CD4-positive, alpha-beta T cell treated with Interleukin-21 for 1 hour (primary cell): Measurements from ENCODE around the gene GMFB.

Source experiments
- DNase-seq: peaks from one replicate; pipeline ENCODE4 v3.0.0-alpha.2; 2020

GMFB gene

DNA sequence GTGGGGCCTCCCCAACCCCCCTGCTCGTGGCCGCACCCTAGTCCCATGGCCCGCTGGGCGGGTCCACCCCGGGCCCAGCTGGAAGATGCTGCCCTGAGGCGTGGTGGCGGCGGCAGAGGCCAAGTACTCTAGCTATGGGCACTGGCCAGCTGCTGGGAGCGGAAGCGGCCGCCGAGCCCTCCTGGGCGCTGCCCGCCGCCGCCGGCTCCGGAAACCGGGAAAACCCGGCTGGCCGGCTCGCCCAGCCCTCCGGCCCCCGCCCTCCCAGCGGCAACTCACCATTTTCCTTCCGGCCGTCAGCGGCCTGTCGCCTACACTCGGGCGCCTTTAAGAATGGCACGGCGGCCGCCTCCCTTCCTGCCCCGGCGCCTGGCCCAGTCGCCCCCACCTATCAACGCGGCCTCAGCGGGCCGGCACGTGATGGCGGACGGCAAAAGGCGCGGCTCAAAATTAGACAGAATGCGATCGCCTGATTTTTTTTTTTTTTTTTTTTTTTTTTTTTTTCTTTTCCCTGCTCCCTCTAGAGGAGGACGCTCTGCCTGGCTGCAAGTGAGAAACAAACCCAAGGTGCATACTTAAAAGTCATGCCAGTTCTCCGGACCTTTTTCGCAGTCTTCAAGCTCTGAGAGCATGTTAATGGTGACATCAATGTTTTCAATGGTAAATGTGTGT, at the start of gene GMFB:
TSS of gene GMFB (minus strand) at position 335 of the 672 bp plus-strand sequence. CDS start at position 282, 53 bp downstream.
- peak; percentile 94 for DNase-seq

DNA sequence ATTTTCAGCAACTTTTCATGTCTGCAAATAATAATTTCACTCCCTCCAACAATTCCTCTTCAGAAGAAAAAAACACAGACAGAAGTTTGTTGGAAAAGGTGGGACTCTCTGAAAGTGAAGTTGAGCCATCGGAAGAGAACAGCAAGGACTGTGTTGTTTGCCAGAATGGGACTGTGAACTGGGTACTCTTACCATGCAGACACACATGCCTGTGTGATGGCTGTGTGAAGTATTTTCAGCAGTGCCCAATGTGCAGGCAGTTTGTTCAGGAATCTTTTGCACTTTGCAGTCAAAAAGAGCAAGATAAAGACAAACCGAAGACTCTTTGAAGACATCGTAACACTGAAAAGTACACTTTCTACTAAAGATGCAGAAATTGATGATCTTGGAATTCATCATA, 49.3 kb upstream of the GMFB start:
- no peak for DNase-seq

DNA sequence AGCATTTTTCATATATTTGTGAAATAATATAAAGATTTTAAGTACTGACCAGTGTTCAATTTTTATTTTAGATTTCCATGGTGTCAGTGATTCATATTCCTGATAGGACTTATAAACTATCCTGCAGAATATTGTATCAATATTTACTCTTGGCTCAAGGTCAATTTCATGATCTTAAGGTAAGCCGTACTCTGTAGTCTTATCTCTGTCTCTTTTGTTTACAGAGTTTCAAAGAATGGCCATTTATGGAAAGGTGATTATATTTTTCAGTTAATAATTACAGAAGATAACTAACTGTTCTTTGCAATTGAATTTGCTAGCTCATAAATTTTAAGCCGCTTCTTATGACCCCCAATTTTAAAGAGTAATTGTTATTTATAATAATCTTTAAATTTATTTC, 48.9 kb upstream of the GMFB start:
- DNase-seq: no peak

DNA sequence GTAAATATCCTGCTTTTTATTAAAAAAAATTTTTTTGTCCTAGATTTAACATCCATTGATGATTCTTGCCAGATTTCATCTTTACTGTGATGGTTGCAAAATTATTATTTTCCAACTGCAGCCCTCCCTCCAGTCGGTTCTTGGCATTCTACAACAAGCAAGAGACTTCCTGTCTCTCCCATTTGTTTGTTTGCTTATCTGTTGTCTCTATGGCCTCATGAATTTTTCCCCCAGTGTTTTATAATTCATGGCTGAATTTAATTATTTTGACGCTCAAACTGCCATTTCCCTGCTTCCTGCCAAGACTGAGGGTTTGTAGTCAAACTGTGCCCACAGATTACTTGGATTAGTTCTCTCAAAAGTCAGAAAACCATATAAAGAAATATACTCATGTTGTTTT, 46.9 kb upstream of the GMFB start:
- no peak for DNase-seq

DNA sequence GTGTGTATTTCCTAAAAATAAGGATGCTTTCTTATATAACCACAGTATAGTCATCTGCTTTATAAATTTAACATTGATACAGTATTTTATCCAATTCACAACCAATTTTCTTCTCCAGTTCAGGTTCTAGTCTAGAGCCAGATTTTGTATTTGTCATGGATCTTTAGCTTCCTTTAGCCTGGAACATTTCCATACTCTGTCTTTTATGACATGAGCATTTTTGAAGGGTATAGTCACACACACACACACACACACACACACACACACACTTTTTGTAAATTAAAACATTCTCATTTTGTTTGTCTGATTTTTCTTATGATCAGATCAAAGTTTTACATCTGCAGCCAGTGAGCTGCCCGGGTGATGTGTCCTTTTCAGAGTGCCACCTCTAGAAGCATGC, 46.3 kb upstream of the GMFB start:
- no peak for DNase-seq

DNA sequence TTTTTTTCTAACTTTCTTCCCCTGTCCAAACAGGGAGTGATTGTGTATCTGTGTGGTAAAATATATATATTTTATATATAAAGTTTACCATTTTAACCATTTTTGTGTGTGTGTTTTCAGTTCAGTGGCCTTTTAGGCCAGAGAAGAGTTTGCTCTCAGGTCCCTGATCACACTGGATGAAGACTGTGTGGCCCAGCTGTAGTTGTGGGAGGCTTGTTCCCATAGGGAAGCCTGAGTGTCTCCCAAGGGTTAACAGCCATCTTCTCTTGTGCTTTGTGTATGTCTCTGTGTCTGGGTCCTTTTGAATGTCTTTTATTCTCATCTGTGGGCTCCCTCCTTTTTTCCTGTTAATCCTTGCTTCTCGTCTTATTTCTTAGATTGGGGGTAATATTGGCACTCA, 44.3 kb upstream of the GMFB start:
- no peak for DNase-seq

DNA sequence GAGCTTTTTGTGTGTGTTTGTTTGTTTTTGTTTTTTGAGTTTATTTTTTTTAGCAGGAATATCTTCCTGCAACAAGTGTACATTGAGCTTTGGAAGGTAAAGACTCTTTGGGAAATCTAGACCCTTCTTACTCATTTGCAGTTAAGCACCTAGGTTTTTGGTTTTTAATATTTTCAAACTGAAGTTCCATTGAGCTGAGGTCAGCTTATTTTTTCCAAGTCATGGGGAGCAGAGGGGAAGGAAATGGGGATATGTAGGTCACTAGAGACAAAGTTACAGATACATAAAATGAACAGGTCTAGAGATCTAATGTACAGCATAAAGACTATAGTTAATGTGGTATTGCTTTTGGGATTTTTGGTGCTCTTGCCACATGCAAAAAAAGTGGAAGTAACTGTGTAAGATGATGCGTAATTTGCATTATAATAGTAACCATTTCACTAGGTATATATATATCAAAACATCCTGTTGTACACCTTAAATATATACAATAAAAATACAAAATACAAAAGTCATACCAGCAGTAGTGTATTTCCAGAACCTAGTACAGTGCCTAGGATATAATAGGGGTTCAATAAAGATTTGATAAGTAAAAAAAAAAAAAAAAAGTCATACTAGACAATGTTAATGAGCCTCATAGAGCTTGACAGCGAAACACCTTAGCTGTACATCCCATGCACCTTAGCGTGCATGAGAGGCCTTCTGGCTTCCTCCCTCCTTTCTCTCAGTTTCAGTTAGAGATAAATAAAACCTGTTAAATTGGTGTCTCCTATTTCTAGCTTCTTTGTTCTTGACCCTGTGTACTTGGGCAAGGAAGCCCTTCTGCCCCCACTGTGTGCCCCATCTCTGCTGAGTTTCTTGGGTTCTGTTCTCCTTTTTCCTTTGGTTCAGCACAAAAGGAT, 43.6 kb upstream of the GMFB start:
- no peak for DNase-seq

DNA sequence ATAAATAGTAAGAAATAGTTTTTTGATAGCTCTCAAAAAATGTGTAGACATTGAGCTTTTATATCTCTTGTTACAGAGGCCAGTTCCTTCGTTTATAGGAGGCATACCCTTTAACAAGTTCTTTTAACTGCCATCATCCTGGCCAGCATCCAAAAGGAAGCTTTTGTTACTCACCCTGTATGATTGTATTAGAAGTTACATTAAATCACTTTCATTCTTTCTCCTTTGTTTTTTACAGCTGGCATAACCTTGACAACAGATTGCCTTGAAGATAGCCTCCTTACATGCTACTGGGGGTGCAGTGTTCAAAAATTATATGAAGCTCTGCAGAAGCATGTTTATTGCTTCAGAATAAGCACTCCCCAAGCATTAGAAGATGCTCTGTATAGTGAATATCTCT, 41.0 kb upstream of the GMFB start:
- DNase-seq: no peak

DNA sequence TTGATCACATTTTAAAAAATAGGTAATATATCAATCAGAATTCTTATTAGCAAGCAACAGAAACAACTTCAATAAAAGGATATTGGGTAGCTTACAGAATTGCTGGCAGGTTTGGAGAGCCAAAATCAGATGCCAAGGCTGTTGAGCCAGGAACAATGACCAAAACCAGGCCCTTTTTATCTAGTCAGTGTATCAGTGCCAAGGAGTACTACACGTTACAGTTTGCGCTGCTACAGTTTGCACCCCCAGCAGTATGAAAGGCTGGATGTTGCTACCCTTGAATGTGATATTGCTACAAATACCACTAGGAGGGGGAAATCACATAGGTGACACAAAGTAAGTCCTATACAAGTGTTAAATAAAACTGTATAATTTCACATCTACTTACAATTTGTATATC, 40.2 kb upstream of the GMFB start:
- no peak for DNase-seq

DNA sequence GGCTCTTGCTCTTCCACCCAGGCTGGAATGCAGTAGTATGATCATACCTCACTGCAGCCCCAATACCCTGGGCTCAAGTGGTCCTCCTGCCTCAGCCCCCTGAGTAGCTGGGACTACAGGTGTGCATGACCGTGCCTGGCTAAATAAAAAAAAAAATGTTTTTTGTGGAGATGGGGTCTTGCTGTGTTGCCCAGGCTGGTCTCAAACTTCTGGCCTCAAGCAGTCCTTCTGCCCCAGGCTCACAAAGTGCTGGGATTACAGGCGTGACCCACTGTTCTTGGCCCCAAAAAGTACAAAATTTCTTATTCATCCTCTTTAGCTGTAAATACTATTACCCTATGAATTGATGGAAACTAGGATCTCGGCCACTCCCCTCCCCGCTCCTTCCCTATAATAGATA, 35.6 kb upstream of the GMFB start:
- DNase-seq: no peak

DNA sequence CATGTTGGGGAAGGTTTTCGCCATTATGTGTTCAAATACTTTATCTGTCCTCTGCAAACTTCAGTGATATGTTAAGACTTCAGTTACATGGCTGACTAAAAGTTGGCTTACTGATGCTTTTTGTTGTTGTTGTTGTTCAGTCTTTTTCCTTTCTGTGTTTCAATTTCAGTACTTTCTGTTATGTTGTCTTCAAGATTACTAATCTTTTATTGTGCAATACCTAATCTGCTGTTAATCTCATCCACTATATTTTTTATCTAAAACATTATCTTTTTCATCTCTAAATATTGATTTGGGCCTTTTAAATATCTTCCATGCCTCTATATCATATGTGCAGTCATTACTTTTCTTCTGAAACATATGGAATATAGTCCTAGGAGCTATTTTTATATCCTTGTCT, 27.9 kb upstream of the GMFB start:
- DNase-seq: no peak

DNA sequence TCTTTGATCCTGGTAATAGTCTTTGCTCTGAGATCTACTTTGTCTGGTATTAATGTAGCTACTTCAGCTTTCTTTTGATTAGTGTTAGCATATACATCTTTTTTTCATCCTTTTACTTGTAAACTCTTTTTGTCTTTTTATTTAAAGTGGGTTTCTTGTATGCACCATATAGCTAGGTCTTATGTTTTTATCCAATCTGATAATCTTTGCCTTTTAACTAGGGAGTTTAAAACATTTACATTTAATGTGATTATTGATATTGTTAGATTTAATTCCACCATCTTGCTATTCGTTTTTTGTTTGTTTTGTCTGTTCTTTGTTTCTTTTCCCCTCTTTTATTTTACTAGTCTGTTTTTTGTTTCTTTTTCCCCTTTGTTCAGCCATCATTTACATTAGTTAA, 26.9 kb upstream of the GMFB start:
- no peak for DNase-seq

DNA sequence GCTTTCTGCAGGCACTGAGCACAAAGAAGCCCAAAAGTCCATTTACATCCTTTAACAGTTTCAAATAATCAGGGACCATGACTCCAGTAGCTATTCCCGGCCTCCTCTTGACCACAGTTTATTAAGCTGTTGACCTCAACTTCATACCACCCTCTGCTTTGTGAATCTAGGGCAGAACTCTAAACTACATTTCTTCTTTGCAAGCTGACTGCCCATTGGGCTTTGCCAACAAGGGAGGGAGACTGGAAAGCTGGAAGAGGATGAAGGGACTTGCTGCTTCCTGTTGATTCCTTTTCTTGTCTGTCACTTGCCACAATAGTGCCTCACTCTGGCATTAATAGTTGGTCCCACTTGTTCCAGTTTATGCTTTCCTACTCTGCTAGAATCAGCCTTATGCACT, 23.6 kb upstream of the GMFB start:
- DNase-seq: no peak

DNA sequence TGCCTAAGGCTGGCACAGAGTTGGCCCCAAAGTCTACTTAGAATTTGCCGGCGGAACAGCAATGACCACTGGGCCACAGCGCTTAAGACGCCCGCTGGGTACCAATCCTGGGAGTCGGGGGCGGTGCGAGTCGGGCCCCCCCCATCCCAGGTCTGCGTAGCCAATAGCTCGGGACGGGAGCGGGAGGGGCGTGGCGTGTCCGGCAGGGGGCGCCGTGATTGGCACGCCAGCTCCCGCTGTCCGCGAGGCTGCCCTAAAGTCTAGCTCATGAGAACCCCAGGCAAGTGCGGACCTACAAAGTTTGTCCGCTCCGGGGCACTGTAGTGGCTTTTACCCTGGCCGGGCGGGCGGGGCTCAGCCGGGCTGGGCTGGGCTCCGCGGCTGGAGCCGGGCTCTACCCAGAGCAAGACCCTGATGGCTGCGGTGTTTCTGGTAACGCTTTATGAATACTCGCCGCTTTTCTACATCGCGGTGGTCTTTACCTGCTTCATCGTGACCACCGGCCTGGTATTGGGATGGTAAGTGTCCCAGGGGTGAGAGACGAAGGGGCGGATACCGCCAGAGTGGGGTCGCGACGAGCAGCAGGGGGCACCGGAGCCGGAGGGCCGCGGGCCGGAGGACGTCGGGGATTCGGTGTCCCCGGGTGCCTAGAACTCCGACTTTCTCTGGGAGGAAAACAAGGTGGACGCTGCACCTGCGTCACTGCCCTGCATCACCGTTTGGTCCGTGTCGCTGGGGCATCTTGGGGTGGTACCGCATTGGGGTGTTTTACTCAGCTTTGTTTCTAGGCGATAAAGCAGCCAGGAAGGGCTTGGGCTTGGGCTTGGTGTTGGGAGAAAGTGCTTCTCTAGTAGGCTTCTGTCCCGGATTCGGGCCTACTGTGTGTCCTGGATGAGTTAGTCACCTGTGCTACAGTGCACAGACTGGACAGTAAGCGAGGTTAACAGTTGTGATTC, 21.0 kb upstream of the GMFB start, which contains the start of gene CGRRF1:
TSS of gene CGRRF1 (plus strand) at position 361 of the 956 bp plus-strand sequence. CDS start at position 415, 54 bp downstream.
- DNase-seq: peak; percentile 96

DNA sequence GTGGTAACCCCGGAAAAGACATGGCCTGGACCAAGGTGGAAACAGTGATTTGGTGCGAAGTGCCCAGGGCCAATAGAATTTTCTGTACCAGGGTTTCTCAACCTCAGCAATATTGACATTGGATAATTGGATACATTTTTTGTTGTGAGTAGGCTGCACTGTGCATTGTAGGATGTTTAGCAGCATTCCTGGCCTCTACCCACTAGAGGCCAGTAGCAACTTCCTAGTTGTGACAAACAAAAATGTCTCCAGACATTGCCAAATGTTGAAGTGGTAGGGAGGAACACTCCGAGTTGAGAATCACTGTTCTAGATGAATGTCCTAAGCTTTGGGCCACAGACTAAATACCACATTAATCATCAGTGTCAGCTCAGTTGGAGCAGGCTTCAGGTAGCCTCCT, 14.7 kb upstream of the GMFB start:
- no peak for DNase-seq

DNA sequence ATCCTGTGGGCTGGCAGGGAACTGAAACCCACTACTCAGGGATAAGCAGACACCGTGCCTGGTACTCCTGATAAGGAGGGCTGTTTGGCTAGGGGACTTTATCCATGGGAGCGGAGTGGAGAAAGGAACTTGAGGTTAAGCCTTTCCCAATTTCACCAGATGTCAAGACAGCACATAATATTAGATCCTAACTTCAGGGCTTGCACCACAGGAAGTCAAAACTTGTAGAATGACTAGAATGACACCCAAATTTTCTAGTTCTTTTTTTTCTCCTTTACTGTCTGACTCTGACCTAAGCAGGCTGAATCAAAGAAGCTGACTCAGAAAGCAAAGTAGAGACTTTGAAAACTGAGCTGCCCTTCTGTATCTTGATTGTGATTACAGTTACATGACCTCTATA, 13.8 kb upstream of the GMFB start:
- no peak for DNase-seq

DNA sequence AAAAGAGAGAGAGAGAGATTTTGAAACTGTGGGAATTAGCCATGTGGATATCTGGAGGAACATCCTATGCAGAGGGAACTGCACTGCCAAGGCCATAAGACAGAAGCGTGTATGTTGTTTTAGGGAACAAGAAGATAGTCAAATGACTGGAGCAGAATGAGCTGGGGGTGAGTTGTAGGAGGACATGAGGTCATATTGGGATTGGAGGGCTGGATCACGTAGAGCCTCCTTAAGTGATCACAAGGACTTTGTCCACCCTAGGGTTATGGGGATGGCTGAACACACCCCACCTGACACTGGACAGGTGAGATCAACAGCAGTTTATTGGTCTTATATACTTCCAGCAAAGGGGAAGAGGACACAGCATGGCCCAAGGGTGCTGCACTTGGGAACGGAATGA, 12.7 kb upstream of the GMFB start:
- DNase-seq: no peak

DNA sequence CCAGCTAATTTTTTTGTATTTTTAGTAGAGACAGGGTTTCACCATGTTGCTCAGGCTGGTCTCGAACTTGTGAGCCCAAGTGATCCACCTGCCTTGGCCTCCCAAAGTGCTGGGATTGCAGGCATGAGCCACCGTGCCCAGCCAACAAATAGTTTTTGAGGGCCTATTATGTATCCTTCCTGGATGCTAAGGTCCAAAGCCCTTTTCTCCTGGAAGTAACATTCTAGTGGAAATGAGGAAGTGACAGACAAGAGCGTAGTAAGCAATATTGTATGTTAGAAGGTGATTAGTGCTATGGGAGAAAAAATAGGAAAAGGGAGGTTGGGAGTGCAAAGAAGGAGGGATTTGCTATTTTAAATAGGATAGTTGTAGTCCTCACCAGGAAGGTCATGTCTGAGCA, 12.0 kb upstream of the GMFB start:
- DNase-seq: no peak

DNA sequence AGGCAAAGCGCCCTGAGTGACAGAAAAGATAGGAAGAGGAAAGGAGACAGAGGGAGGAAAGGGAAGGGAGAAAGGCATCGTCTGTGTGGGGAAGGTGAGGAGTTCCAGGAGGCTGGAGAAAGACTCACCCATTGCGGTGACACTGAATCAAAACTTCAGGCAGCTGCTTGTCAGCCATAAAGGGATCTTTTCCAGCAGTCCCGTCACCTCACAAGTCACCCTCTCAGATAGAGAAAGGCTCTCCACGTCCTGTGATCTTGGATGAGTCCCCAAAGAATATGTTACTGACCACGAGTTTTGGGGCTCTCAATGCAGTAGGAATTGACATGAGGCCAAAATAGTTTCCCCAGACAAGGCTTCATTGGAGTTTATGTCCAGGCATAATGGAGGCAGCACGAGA, 9.8 kb upstream of the GMFB start:
- no peak for DNase-seq

DNA sequence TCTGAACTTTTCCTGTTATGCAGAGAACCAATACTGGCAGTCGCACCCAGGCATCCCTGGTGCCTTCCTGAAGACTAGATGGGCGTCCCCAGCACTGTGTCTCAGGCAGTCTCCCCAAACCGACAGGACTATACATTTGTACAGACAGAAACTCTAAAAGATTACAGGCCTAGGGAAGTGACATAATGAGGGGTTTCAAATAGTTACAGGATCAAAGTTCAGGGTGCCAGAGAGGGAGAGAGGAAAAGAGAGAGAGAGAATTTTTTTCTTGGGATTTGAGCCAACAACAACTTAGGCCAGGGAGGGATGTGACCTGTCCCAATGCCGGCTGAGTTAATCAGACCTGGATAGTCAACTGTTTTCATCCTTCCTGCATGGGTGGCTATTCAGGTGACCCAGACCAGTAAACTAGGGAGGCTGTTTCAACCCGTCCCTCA, 9.3 kb upstream of the GMFB start:
- no peak for DNase-seq

DNA sequence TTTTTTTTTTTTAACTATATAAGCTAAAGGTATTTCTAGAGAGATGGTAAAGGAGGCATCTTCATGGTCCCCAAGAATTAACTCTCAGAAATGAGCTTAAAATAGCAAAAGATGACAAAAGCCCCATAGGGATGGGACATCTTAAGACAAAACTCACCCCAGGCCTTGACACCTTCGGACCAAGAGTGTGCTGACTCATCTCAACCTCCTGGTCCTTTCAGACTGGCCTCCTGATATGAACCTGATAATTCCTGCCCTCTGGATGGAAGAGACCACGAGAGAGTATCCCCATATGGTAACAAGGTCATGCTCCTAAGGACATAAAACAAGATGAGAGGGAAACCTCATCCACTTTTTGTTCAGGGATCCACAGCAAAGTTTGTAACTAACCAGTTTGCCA, 8.4 kb upstream of the GMFB start:
- no peak for DNase-seq

DNA sequence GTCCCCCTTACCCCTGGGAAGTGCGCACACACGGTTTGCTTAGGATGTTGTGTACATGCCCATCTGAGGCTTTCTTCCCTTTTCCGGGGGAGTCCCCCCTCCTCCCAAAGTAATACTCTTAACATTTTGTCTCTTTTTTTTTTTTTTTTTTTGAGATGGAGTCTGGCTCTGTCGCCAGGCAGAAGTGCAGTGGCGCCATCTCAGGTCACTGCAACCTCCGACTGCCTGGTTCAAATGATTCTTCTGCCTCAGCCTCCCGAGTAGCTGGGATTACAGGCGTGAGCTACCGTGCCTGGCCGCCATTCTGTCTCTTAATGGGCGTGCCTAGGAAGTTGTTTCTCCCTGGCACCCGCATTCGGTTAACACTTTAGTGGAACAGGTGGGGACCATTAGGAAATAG, 4.5 kb upstream of the GMFB start:
- no peak for DNase-seq
